ENCODE data around the gene KCNH4.
A peak's percentile ranks its signal among the peaks of the same experiment; 100 is the strongest.
"Not testable (repeated sequence)": the region's sequence is repeated elsewhere in the genome, so short reads cannot be mapped to it uniquely, and the experiment has no call there.

The KCNH4 gene

DNA sequence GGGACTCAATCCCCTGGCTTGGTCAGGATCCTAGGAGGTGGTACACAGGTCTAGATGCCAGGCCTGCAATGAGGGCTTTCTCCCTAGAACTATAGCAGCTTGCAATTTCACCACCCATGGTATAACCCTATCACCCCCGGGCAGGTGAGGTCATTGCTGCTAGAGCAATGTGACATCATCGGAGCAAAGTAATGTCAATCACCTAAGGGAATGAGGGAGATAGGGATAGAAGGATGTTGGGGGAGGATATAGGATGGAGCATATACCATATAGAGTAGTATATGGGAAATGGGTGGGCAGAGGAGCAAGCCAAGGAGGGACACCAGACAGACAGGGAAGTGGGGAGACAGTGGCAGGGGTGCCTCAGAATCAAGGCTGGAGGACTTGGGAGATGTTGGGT, 3.3 kb downstream of the KCNH4 start:
- DNase-seq: no peak

DNA sequence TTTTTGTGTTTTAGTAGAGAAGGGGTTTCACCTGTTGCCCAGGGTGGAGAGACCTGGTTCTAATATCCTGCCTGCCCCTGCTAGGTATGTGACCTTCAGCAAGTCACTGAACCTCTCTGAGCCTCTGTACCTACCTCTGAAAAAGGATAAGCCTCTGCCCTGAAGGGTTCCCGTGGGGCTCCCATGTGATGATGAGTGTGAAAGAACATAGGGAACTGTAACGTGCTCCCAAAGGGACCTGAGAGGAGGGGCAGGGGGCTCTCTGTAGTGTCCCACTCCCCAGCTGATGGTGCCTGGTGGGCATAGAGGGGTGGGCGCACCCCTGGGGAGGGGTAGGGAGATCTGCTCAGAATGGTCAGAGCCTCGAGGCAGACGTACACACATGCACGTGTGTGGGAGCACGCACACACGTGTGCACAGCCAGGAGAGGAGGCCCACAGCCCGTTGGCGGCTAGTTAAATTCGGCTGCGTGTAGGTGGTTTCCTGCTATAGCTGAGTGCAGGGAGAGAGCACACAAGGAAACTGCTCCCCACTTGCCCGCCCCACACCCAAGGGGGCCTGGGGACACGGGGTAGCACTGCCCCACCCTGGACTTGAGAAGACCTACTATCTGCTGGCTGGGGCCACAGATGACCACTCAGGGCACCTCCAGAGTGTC, 6.7 kb downstream of the KCNH4 start:
- DNase-seq: no peak

DNA sequence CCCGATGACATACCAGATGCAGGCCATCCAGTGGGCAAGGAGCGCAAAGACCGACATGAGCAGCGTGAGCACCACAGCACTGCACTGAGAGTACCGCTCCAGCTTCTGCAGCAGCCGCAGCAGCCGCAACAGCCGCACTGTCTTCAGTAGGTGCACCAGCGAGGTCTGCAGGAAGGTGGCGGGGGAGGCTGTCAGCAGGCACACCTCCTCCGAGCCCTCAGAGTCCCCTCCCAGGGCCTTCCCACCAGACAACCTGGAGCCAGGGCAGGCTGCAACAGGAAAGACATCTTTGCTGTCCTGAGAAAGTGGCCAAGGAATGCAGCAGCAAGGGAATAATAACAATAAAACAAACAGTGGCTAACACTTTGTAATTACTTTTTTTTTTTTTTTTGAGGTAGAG, 9.1 kb downstream of the KCNH4 start:
- DNase-seq: no peak

DNA sequence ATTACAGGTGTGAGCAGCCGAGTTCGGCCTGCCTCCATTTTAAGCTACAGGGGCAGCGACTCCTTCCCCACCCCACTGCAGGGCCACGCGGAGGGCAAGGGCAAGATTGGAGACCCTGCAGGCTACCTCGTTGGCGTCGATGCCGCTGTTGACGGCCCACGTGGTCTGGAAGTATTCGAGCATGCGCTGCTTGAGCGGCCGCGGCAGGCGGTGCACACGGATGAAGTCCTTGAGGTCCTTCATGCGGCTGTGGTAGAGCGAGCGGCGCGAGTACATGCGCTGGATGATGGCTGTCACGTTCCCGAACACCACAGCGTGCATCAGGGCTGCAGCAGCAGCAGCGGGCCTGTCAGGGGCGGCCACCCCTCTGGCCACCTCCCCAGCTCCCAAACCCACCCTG, 11.6 kb downstream of the KCNH4 start:
- no peak for DNase-seq

DNA sequence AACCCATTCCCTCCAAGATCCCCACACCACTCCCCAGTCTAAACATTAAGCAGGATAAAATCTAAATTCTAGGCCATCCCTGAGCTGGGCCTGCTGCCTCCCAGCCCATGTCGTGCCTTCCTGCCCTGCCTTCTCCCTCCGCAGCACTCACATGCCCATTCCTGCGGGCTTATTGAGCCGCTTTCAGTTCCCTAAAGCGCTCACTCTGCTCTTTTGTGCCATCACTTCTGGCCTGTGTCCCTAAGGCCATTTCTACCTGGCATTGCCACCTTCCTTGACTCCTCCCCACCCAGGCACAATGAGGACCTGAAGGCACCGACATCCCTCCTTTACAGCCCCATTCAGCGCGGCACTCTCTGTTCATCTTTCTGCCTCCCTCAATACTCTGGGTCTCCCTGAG, 13.1 kb downstream of the KCNH4 start:
- DNase-seq: no peak

DNA sequence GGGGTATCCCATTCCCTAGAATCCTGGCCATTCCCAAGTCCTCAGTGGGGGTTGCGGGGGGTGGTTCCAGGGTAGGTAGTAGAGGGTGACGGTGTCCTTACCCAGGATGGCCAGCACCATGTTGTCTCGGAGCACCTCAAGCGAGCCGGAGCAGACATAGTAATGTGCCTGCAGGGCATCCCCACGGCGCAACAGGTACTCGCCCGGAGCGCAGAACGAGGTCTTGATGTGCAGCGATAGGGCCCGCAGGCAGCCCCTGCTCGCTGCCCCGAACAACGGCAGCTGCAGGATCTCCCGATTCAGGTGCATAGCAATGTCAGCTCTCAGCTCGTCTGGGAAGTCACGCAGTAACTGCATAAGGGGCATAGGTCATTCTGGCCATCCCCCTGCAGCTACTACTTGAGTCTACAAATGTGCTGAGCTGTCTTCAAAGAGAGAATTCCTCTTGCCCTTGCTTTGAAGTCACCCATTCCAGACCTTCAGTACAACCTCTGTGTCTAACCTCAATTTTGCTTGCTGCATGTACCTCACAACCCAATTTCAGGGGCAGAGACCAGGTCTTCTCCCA, 14.7 kb downstream of the KCNH4 start:
- no peak for DNase-seq

DNA sequence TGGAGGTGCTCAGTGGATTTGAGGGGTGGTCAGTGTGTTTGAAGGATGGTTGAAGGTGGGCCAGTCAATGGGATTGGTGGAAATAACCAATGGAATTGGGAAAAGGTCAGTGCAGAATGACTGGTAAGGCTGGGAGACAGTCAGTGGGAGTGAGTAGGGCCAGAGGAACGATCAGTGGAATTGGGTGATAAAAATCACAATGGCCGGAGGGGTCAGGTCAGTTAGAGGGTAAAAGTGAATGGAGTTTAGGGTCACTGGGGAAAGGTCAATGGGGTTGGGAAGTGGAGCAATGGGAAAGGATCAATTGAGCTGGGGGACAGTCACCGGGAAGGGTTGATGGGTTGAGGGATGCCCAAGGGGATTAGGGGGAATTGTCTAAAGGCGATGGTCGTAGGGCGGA, 15.2 kb downstream of the KCNH4 start:
- no peak for DNase-seq

DNA sequence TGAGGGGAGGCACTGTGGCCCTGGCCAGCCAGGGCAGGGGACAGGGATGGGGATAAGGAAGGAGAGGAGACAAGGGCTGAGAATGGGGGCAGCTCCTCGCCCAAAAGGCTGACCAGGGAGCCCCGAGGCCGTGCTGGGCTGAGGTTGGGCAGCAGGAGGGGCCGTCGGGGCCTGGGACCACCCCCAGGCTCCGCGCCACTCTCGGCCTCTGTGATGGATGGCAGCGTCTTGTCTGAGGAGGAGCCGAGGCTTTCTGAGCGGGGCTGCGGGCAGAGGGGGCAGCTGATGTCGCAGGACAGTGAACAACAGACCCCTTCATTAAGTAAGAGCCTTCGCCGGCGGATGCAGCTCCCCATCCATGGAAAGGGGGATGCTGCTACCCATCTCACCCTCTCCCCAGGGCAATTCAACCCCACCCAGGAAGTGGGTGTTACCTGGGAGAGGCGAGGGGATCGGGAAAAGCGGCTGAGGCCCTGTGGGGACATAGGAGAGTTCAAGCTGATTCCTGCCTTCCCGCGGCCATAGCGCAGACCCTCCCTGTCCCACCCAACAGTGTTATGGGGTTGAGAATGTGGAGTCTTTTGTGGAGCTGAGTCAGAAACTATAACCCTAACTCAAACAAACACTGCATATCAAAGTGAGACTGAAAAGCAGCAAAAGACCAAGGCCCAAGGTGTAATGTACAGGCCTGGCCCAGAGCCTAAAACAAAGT, 17.1 kb downstream of the KCNH4 start:
- no peak for DNase-seq

DNA sequence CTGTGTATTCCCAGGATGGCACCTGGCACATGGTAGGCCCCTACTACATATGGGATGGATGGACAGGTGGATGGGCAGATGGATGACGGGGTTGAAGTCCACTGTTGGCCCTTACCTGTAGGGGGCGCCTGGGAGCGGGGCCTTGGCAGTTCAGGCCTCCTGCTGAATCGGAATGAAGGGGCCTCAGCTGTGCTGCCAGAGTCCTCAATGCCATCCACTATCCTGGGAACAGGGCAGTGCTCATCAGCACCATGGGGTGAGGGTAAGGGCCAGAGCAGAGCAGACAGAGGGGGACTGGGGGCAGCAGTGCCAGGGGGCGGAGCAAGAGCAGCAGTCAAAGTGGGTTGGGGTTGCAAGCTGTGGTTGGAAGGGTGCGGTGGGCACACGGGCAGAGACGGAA, 17.8 kb downstream of the KCNH4 start:
- no peak for DNase-seq

DNA sequence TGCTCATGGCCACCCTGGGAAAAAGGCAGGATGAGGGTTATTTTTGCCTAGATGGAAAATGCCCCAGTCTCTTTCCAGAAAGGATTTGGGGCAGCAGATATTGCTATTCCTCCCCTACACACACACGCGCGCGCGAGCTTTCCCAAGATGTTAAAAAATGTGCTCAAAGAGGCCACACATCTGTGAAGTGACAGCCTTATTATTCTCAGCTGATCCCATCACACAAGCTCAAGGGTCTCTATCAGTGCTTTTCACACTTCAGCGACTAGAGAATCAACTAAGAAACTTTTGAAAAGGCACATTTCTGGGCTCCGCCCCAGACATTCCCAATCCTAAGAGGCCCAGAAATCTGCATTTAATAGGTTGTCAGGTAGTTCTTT, 20.4 kb downstream of the KCNH4 start:
- DNase-seq: no peak

DNA sequence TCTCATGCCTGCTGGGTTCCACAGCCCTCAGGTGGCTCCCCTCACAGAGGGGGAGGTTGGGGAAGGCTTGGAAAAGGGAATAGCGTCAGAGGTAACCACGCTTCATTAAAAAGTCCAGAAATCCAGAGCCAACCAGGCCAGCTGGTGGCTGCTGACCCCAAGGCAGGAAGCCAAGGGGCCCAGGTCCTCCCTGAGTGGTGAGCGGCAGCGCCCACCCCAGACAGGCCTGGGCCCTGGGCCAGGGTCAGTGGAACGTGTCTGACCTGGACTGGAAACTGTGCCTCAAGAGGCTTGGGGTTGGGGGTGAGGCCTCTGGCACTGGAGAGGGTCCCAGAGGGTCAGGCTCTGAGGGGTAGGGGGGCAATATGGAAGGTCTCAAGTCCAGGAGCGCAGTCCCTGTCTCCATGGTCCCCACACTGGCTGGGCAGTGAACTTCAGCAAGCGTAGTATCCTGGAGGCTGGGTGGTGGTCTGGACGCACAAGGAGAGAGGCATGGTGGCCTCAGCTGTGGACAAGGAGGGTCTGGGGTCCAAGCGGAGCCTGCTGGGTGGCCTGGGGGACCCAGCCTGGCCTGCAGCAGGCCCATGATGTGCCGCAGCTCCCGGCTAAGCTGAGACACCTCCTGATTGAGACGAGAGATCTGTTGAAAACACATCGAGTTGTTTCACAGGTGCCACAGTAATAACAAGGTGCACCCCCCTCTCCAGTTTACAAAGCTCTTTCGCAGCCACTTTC, 21.0 kb downstream of the KCNH4 start:
- no peak for DNase-seq

DNA sequence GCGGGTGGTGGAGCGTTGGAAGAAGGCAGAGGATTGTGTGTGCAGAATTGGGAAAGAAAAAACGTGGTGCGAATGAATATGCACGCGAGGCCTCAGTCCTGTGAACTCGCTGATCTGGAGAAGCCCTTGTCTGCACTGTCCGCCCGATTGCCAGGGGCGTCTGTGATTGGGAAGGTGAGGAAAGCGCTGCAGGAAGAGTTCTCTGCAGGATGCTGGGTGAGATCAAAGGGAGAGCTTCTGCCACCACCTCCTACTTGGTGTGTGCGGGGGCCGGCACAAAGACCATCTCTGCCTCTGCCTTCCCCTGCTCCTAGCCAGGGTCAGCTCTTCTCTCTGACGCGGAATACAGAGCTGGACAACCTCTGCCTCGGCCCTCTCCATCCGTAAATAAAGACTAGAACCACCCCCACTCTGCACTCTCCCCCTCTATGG, 25.3 kb downstream of the KCNH4 start:
- peak; percentile 34 for DNase-seq

DNA sequence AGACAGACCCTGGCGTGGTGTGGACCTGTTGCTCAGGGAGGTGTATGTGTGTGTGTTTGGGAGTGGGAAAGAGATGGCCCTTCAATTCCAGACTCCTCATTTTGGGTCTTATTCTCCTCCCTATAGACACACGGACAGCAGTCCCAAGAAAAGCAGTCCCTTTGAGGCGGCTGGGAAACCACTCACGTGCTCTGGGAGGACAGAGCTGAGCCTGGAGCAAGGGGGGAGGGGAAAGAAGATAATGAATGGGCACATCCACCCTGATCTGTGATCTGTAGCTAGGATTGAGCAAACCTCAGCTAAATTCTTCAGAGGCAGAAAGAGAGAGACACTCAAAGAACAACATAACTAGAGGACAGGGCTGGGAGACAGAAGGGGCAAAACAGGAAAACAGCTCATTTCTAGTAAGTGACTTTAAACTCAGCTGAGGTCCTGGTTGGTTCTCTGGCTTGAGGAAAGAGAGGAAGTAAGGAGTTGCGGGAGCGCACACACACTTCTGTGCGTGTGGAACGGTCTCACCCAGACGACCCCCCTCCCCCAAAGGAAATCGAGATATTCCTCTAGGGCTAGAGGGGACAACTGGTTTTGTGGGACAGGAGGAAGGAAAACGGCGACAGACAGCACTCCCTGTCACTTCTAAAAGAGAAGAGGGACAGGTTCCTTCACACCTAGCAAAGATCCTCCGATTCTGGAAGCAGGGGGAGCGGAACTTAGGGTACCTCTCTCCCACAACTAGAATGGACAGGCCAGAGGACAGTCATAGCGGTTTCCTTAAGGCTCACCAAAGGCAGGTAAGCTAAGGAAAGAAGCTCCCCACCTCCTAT, 26.8 kb downstream of the KCNH4 start:
- no peak for DNase-seq

DNA sequence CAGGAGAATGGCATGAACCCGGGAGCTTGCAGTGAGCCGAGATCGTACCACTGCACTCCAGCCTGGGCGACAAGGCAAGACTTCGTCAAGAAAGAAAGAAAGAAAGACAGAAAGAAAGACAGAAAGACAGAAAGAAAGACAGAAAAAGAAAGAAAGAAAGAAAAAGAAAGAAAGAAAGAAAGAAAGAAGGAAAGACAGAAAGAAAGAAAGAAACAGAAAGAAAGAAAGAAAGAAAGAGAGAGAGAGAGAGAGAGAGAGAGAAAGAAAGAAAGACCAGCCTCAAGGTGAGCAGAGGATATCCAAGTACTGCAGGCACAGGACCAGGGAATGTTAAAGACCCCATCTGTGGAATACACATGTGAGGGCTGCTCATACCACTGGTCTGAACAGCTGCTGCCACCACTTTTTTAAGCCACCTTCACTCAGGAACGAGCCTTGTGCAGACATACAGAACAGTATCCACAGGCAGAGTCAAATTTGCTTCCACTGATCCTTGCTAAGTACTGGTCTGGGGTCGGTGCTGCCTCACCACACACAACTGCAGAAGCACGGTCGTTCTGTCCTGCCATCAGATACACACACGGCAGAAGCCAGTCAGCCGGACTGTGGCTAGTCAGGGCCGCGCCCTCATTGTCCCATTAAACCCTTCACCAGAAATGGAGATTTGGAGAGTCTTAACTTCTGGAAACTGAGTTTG, 33.9 kb downstream of the KCNH4 start:
- no peak for DNase-seq

DNA sequence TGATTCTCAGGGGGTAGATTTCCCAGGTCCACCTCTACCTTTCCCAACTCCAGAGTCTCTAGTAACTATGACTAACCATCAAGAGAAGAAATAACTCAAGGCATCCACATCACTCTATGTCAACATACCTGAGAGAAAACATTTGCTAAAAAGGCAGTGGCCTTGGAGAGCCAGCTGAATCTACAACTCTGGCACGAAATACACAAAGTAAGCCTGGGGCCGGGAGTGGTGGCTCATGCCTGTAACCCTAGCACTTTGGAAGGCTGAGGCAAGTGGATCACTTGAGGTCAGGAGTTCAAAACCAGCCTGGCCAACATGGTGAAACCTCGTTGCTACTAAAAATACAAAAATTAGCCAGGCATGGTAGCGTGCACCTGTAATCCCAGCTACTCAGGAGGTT, 37.8 kb downstream of the KCNH4 start:
- DNase-seq: not testable (repeated sequence)

DNA sequence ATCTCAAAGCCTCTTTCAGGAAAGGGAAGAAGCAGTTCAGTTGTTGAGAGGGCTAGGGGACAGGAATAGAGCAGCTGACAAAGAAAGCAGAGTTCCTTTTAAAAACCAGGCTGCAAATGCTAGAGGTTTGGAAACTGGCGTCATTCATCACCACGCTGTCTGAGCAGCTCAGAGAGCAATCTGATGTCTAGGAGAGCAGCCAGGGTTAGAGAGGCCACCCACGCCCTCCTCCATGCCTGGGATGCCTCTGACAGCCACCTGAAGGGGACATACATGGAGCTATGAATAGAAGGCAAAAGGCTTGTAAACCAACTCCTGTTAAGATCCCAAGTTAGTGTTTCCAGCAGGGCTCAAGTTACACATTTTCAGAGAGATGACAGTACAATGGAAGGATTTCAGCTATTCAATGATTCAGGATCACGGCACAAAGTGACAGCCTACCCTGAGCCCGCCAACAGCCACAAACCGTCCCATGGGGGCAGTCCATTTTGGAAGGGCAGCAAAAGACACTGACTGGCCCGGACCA, 38.5 kb downstream of the KCNH4 start:
- no peak for DNase-seq

DNA sequence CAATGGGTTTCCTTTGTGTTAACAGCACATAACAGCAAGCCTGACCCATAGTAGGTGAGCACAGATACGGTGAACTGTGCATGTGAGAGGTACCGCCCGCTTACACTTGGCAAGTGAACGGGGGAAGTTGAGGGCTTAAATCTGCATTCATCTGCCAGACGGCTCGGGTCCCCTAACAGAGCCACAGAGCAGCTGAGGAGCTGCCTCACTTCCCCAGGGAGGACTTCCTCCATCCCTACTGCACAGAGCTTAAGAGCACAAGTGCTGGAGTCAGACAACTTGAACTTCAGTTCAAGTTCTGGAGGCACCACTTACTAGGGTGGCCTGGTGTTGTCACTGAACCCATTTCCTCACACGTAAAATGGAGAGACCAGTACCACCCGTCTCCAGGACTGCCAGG, 39.6 kb downstream of the KCNH4 start:
- DNase-seq: no peak

DNA sequence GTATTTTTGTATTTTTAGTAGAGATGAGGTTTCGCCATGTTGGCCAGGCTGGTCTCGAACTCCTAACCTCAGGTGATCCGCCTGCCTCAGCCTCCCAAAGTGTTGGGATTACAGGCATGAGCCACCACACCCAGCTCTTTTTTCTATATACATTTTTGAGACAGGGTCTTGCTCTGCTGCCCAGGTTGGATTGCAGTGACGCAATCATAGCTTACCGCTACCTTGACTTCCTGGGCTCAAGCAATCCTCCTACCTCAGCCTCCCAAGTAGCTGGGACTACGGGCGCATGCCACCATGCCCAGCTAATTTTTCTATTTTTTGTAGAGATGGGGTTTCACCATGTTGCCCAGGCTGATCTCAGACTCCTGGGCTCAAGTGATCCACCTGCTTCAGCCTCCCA, 40.3 kb downstream of the KCNH4 start:
- DNase-seq: not testable (repeated sequence)

DNA sequence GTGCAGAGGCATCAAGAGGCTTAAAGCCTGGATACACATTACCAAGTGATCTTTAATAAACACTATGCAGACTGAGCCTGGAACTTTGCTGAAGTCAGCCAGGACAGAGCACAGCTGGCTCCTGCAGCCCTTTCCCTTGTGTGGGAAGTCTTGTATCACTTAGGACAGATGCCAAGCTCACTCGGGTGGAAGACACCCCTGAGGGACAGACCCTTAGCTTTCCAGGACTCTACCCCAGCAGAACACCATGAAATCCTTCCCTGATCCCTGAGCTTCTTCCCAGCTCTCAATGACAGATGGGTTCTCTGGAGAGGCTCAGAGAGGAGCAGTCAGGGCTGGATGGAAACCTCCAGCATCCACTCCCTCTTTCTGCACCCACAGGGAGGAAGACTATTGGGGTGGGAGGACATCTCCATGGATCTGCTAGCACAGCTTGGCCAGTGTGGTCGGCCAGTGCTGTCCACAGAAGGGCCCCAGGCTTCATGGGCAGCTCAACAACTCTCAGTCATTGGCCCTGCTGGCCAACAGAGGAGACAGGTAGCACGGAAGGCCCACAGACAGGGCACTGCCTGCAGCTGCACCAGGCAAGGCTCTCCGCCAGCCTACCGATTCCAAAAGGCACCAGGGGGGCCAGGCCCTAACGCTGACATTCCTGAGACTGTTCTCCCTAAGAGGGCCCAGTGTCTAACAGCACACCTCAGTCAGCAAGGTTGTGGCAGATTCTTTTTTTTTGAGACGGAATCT, 42.0 kb downstream of the KCNH4 start:
- DNase-seq: peak; percentile 37

DNA sequence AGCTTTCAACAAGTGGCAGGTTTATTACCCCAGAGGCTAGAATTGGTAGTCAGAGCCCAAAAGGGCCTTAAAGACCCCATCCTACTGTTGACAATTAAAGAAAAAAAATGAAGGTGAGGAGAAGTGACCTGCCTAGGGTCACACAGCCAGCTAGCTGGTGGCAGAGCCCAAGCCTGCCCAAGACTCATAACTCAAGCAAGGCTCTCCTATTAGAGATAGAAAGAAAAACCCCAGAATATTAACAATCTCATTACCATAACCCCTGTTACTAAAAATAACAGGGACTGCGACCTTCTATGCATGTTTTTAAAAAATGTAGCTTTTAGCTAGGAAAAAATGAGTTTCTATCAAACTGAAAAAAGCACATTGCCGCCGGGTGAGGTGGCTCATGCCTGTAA, 44.3 kb downstream of the KCNH4 start:
- DNase-seq: no peak
